Bronchial epithelial cell (primary cell): ENCODE measurements around the gene CTTNBP2. TPM values are rescaled to one million over a fixed set of nuclear protein-coding genes. Genes with fewer than 3 reads are reported as not detected.

ENCODE experiments used
- DNase-seq: peaks from one replicate; pipeline ENCODE4 v3.0.0-alpha.2; 2010; ENCODE audit warnings: low read depth
- FAIRE-seq: peaks from 2 replicates; lab custom pipeline; 2011; peaks lifted over from hg19 to GRCh38; lab: Jason Lieb, UNC
- H3K27me3 ChIP-seq: 2 replicates; pipeline ENCODE4 v1.5.1; 2011; ENCODE audit warnings: low read length; ENCODE audit not compliant: control insufficient read depth, insufficient read depth
- H3K36me3 ChIP-seq: 2 replicates; pipeline ENCODE4 v1.5.1; 2011; ENCODE audit warnings: low read length; ENCODE audit not compliant: control insufficient read depth, insufficient read depth
- H3K4me3 ChIP-seq: 2 replicates; pipeline ENCODE4 v1.5.1; 2011; ENCODE audit warnings: mild to moderate bottlenecking, low read depth, low read length, control low read depth
- total RNA-seq: library from RNA; depleted of rRNA; stranded (reverse); fragments of >200 nt; gene quantifications from 2 replicates; pipeline ENCODE4 v1.2.1, GENCODE V29; 2014
- TF ChIP-seq, protein P1 (sequence below): IDR thresholded peaks from 2 replicates; pipeline ENCODE4 v1.5.1; 2011; ENCODE audit warnings: mild to moderate bottlenecking, moderate library complexity, low read length, control low read depth, inconsistent platforms; ENCODE audit not compliant: insufficient read depth, severe bottlenecking

CTTNBP2 gene
- total RNA-seq, 1 donor from 2014 or later, result 0.26 TPM

DNA sequence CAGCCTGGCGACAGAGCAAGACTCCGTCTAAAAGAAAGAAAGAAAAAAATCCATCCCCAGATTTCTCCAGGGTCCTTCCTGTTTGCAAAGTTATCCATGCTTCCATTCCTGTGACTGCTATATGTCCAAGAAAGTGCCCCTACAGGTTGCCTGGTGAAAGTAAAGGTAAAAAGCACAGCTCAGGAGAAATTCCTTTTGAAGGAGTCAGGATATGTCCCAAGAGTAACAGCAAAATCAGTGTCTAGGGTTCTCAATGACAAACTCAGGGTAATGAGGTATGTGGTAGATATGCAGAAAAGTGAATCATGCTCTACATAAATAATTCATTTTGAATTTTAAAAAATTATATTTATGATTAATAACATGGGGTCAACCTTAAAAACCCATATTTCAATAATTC lies 91.5 kb downstream of the CTTNBP2 start:
- DNase-seq (peak; percentile 73), FAIRE-seq (no peak)

DNA sequence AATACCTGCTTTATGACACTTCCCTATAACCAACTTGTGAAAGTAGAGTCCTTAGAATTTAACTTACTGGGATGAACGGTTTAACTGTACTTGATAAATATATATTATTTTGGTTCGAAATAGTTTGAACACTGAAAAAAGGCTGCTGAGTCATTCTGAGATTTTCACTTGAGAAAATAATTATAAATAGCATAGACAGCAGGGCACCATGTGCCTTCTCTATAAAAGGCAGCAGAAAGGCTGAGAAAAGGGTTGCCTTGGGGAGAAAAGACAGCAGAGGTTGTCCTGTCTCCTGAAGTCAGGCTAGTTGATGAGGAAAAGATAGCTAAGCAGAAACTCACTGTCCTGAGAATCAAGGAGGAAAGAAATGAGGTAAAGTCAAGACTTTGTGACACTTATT lies 92.4 kb downstream of the CTTNBP2 start:
- DNase-seq (no peak), FAIRE-seq (no peak)
- TF ChIP-seq, protein P1, sequence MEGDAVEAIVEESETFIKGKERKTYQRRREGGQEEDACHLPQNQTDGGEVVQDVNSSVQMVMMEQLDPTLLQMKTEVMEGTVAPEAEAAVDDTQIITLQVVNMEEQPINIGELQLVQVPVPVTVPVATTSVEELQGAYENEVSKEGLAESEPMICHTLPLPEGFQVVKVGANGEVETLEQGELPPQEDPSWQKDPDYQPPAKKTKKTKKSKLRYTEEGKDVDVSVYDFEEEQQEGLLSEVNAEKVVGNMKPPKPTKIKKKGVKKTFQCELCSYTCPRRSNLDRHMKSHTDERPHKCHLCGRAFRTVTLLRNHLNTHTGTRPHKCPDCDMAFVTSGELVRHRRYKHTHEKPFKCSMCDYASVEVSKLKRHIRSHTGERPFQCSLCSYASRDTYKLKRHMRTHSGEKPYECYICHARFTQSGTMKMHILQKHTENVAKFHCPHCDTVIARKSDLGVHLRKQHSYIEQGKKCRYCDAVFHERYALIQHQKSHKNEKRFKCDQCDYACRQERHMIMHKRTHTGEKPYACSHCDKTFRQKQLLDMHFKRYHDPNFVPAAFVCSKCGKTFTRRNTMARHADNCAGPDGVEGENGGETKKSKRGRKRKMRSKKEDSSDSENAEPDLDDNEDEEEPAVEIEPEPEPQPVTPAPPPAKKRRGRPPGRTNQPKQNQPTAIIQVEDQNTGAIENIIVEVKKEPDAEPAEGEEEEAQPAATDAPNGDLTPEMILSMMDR, result no peak
- H3K4me3 ChIP-seq, result no peak overlapping the region
- H3K36me3 ChIP-seq, result no peaks in the 10 kb centered on the region
- H3K27me3 ChIP-seq, result no peaks in the 10 kb centered on the region

More for the DNA sequence above, 91.5 kb downstream of the CTTNBP2 start:
- TF ChIP-seq, protein P1, result peak; percentile 9
- Histone ChIP-seq H3K36me3 (no peaks in the 10 kb centered on the region), H3K27me3 (no peaks in the 10 kb centered on the region), H3K4me3 (no peak overlapping the region)

DNA sequence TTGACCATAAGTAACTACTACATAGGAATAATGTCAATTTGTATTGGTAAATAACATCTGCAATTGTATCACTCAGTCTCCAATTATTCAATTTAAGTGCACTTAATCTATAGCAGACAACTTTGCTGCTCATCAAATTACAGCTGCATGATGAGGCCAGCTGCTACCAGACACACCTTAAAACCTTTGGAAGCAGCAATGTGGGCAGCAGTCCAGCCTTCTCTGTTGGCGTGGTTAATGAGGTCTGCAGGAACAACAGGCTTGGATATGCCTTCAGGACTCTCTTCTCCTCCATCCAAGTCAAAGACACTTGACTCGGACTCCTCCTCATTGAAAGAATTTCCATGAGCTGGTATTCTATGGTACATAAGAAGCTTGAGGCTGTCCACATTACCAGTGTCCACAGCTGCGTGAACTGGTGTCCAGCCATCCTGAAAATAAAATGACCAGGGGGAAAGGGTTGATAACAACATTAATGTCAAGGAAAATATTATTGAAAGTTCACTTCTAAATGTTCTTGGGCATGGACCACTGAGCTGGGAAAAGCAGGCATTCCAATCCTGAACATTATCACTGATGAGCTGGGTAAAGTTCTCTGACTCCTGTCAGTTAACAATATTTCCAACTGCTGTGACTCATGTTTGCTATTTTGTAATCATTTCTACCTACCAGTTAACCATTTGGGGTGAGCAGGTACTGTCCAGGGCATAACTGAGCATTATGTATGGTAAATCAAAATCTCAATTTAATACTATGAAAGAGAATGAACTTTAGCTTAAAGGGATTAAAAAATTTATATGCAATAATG lies 95.7 kb downstream of the CTTNBP2 start:
- no peak overlapping the region for H3K4me3 ChIP-seq
- DNase-seq (peak; percentile 78), FAIRE-seq (peak; percentile 62)
- TF ChIP-seq, protein P1, result no peak
- H3K36me3 ChIP-seq, result no peaks in the 10 kb centered on the region
- H3K27me3 ChIP-seq, result no peaks in the 10 kb centered on the region

DNA sequence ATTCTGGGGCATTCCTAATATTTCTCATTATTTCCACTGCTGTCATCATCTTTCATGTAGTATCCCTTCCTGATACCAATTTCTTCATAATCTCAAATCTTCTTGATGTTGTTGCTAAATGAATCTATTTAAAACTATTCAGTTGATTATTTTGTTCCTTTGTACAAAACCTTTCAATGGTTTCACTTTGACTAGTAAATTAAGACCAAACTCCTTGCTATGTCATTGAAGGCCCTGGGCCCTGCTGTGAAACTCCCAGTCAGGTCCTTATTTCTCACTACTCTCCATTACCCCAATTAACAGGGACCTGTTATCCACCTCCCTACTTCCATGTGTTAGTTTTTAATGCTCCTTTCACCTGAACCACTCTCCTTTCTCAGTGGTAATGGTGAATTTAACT lies 97.0 kb downstream of the CTTNBP2 start:
- Histone ChIP-seq H3K36me3 (no peaks in the 10 kb centered on the region), H3K4me3 (no peak overlapping the region), H3K27me3 (no peaks in the 10 kb centered on the region)
- no peak for FAIRE-seq
- TF ChIP-seq, protein P1, result no peak
- no peak for DNase-seq

DNA sequence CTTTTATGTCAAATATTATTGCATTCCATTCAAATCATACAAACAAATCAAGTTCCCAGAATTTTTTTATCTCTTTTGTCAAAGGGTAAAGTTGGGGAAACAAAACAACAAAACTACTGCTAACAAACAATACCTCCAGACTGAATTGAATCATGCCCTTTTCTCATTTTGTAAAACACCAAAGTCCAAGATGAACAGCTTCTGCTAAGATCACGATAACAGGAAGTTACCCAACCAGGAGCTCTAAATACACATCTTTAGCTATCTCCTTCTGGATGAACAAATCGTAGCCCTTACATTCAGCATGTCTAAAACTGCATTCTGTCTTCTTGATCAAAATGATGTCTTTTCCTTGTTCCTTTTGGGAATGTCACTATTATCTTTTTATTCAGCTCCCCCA lies 97.4 kb downstream of the CTTNBP2 start:
- no peak for FAIRE-seq
- Histone ChIP-seq H3K4me3 (no peak overlapping the region), H3K27me3 (no peaks in the 10 kb centered on the region), H3K36me3 (no peaks in the 10 kb centered on the region)
- TF ChIP-seq, protein P1, result no peak
- no peak for DNase-seq
